ENCODE data around the gene LIPA.
"Not testable (repeated sequence)": the region's sequence is repeated elsewhere in the genome, so short reads cannot be mapped to it uniquely, and the experiment has no call there.

Gene LIPA

DNA sequence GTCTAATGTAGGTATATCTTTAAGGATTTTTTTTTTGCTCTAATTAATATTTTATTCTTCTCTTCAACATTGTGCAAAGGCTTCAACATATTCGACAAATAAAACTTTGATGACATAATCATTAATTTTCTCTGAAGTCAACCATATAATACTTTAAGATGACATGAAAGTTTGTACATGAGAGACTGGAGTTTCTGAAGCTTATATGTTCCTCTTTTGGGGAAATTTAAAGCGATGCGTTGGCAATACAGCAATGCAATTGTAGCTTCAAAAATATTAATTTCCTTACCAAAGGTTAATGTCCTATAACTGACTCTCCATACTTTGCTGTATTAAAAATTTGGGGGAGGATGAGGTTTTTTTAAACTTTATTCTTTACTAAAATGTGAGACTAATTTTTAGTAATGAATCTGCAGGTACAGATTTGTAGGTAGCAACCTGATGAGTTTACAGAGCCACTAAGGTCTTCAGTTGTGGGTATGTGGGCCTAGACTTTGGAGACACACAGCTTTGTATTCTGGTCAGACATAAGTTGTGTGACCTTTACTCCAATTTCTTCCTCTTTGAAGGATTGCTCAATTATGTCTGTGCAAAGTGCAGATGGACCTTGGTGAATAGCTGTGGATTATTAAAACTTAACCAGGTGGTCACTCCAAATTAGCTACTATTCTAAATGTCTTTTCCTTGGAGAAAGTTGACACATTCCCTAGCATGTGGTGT lies 18.0 kb upstream of the LIPA start:
- DNase-seq, result no peak

GRCh38 chr10:89266721-89267453 lies 15.3 kb upstream of the LIPA start:
- no peak for DNase-seq

DNA sequence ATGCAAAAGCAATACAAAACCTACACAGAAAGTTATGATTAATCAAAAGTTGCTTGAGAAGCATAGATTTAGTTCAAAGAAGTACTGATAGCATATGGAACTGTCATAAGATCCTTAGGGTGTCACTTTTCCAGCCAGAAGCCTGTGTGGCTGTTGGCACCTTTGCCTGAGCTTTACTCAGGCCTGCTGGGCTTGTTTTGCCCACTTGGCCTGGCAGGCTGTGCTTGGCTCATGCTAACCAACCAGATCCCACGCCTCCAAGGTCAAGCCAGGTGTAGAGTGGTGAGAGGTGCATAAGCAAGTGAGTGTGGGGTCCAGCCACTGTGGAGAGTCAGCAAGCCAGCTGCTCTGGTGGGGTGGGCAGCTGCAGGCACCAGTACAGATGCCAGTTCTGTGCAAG lies 12.0 kb upstream of the LIPA start:
- no peak for DNase-seq

GRCh38 chr10:89263091-89263490 lies 11.5 kb upstream of the LIPA start:
- DNase-seq, result no peak

- DNase-seq, result no peak
Measured at GRCh38 chr10:89262086-89263051, 10.8 kb upstream of the LIPA start.

DNA sequence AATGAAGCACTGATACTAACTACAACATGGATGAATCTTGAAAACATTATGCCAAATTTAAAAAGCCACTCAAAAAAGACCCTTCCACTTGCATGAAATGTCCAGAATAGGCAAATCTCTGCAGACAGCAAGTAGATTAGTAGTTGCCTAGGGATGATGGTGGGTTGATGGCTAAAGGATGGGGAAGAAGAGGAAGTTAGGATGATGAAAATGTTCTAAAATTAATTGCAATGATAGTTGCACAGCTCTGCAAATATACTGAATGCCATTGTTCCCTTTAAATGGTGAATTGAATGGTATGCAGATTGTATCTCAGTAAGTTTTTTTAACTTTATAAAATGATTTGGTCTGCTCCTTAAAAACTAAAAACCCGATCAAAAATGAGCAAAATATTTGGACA lies 7.3 kb upstream of the LIPA start:
- DNase-seq, result no peak

GRCh38 chr10:89257581-89257980 lies 6.0 kb upstream of the LIPA start:
- no peak for DNase-seq

DNA sequence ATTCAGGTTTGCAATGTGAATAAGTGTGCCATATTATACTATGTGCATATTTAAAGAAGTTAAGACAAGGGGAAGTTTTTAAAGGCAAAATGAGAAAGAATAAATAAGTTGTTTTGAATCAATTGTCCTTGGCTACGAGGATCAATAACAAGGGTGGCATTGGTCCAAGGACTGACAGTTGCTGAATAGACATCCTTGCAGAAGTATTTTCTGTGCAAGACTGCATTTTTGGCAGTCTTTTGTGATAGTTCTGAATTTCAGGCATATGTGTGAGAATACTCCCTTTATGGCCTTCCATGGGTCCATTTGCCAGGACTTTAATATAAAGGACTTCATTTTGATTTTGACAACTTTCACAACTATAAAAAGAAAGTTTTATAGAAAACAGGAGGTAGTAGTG lies 5.4 kb upstream of the LIPA start:
- no peak for DNase-seq

DNA sequence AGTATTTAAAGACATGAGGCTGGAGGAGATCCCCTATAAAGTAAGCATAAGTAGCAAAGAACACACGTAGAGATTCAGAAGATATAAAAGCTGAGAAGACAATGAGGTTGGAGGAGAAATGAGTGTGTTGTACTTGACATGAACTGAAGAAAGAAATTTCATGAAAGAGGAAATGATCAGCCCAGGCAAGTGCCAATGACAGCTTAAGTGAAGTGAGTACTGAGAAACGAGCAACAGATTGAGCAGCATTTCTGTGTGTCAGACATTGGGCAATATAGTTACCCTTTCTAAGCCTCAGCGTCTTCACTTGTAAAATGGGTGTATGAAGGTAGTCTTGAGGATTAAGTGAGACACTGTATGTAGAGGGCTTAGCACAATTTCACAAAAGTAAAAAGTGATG lies 4.8 kb upstream of the LIPA start:
- no peak for DNase-seq

- DNase-seq, result no peak
Measured at GRCh38 chr10:89255793-89256192, 4.2 kb upstream of the LIPA start.

- not testable (repeated sequence) for DNase-seq
Measured at GRCh38 chr10:89255091-89255579, 3.6 kb upstream of the LIPA start.

DNA sequence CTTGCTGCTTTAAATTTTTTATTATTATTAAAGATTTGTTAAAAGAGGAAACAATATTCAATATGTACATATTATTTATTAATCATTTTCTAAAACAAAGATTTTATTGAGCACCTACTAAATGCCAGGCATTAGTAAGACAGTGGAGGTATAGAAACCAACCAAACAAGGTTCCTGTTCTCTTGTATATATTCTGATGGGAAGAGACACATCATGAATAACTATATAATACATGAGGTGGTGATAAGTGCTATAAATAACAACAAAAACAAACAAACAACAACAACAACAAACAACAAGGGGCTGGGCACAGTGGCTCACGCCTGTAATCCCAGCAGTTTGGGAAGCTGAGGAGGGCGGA lies 630 bp upstream of the LIPA start:
- no peak for DNase-seq

- peak in 1 of 2 experiments; percentile 13 for DNase-seq
Measured at GRCh38 chr10:89250865-89251408, 638 bp downstream of the LIPA start.

DNA sequence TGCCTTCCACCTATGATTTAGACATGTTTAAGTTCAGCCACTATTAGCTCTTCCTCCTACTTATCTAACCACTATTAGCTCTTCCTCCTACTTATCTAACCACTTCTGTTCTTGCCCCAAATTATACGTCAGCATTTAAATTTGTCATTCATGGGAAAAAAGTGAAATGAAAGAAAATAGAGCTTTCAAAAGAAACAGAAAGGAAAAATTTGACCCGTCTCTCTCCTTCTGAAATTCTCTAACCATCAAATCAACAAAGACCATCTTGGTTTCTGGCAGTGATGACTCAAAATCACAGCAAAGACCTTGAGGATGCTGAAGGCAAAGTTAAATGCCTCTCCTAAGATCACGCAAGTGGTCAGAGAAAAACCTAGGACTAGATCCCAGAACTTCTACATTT lies 2.6 kb downstream of the LIPA start:
- DNase-seq, result no peak

- not testable (repeated sequence) for DNase-seq
Measured at GRCh38 chr10:89247623-89248022, 4.0 kb downstream of the LIPA start.

GRCh38 chr10:89245802-89246201 lies 5.8 kb downstream of the LIPA start:
- no peak for DNase-seq

GRCh38 chr10:89242840-89243568 lies 8.6 kb downstream of the LIPA start:
- no peak for DNase-seq

DNA sequence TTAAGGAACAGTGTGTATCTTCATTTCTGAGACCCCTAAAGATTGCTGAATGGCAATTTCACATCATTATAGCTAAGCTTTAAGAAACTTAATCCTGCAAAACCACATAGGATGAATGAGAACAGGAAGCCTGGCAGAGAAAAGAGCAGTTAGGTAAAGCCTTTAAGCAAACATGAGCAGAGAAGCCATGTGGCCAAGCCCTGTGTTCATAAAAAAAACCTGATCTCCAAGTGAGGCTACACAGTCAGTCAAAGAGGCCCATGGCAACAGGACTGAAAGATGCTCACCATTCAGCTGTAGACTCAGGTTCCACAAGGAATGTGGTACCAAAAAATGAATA lies 9.3 kb downstream of the LIPA start:
- peak in 1 of 2 experiments; percentile 11 for DNase-seq

- DNase-seq, result no peak
Measured at GRCh38 chr10:89241486-89242344, 9.9 kb downstream of the LIPA start.

DNA sequence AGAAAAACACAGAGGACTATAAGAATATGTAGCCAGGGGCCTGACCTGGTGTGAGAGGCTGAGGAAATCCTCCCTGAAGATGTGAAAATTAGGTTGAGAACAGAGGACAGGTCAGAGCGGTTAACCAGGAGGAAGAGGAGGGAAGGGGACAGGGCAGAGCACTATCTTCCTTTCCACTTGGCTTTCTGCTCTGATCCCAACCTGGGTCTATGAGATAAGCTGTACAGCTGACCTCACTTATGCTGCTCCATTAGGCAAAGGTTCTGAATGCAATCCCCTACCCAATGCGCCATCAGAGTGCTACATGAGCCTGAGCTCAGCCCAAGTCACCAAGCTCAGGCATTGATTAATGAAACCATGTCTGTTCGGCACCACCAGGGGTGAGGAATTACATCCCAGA lies 10.5 kb downstream of the LIPA start:
- no peak for DNase-seq

DNA sequence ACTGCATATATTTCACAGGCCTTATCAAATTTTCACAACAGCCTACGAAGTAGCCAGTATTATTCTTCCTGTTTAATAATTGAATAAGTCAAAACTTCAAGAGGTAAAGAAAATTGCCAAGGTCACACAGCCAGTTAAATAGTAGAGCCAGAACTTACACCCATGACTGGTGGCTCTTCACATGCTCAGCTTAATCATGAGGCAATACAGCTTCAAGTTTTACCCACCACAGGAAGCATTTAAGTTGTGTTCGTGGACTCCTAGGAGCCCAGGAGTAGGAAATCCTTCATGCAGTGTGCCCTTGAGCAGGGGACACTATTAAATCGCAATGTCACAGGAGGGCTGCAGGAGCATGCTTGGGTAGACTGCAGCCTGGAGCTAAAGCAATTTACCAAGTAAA lies 11.1 kb downstream of the LIPA start:
- DNase-seq, result no peak

Measured in NCI-H2081 (cell line).